Fibroblast of lung (primary cell): ENCODE measurements around the gene ANO2. TPM values are rescaled to one million over a fixed set of nuclear protein-coding genes. Genes with fewer than 3 reads are reported as not detected.

ENCODE experiments used
- DNase-seq, 2 donors: peaks; one replicate each; pipeline versions ENCODE4 v3.0.0 to v3.0.0-alpha.2; 2010; ENCODE audit warnings: low read depth in 2 of 2
- H2AFZ ChIP-seq: 2 replicates; pipeline ENCODE4 v1.5.1; 2012; ENCODE audit warnings: low read length, control low read depth, inconsistent platforms
- H3K27ac ChIP-seq: 2 replicates; pipeline ENCODE4 v1.5.1; 2011; ENCODE audit warnings: low read length, control low read depth; ENCODE audit not compliant: insufficient read depth
- H3K27me3 ChIP-seq: 2 replicates; pipeline ENCODE4 v1.5.1; 2011; ENCODE audit warnings: mild to moderate bottlenecking, low read length; ENCODE audit not compliant: control insufficient read depth, insufficient read depth
- H3K36me3 ChIP-seq: 2 replicates; pipeline ENCODE4 v1.5.1; 2011; ENCODE audit warnings: low read length; ENCODE audit not compliant: control insufficient read depth, insufficient read depth
- H3K4me1 ChIP-seq: 2 replicates; pipeline ENCODE4 v1.5.1; 2011; ENCODE audit warnings: low read length; ENCODE audit not compliant: control insufficient read depth, insufficient read depth; ENCODE audit errors: extremely low read depth
- H3K4me2 ChIP-seq: 2 replicates; pipeline ENCODE4 v1.5.1; 2011; ENCODE audit warnings: low read length, control low read depth; ENCODE audit not compliant: insufficient read depth; ENCODE audit errors: extremely low read depth
- H3K4me3 ChIP-seq, 4 experiments: fragments of 200-600 bp in 1 of 4; sonication (generic) in 1 of 4; replicated peaks in 1 of 4; 2 replicates each; pipeline ENCODE4 v1.5.1; 2011 to 2016; ENCODE audit warnings: low read length in 4 of 4, low read depth in 3 of 4, mild to moderate bottlenecking in 3 of 4, control low read depth in 2 of 4, inconsistent platforms in 1 of 4, mixed read lengths in 1 of 4; ENCODE audit not compliant: insufficient read depth in 1 of 4; ENCODE audit errors: control extremely low read depth in 1 of 4
- H3K79me2 ChIP-seq: 2 replicates; pipeline ENCODE4 v1.5.1; 2012; ENCODE audit warnings: mild to moderate bottlenecking, low read length, inconsistent platforms; ENCODE audit not compliant: control insufficient read depth, insufficient read depth
- H3K9ac ChIP-seq: 2 replicates; pipeline ENCODE4 v1.5.1; 2011; ENCODE audit warnings: mild to moderate bottlenecking, low read length, control low read depth; ENCODE audit not compliant: insufficient read depth
- H3K9me3 ChIP-seq: 2 replicates; pipeline ENCODE4 v1.5.1; 2012; ENCODE audit warnings: low read depth, low read length; ENCODE audit not compliant: control insufficient read depth, insufficient read depth
- H4K20me1 ChIP-seq: 2 replicates; pipeline ENCODE4 v1.5.1; 2011; ENCODE audit warnings: low read length; ENCODE audit not compliant: control insufficient read depth, insufficient read depth; ENCODE audit errors: extremely low read depth
- EZH2 ChIP-seq: IDR thresholded peaks from 2 replicates; pipeline ENCODE4 v1.5.1; 2012; ENCODE audit warnings: low read length, control low read depth, mild to moderate bottlenecking; ENCODE audit errors: missing control alignments
- polyA plus RNA-seq, 2 donors: library from polyadenylated mRNA; depleted of rRNA in 1 of 2; stranded (reverse) in 1 of 2; unstranded in 1 of 2; fragments of >200 nt; gene quantifications; 2 replicates each; pipeline ENCODE4 v1.2.1, GENCODE V29; 2011 to 2012; ENCODE audit warnings: missing spikeins in 1 of 2
- total RNA-seq: library from RNA; depleted of rRNA; stranded (reverse); fragments of >200 nt; gene quantifications from 2 replicates; pipeline ENCODE4 v1.2.1, GENCODE V29; 2014
- TF ChIP-seq, protein P1 (sequence below), 2 donors: IDR thresholded peaks in 1 of 2; conservative IDR thresholded peaks in 1 of 2; 1 replicate in 1 of 2; 2 replicates in 1 of 2; pipeline ENCODE4 v1.5.1; 2011 to 2012; ENCODE audit warnings: low read length in 2 of 2, control low read depth in 1 of 2, inconsistent platforms in 1 of 2, low read depth in 1 of 2, mild to moderate bottlenecking in 1 of 2

ANO2 gene
- total and polyA plus RNA-seq, 2 donors (not counting 1 experiment from before 2014, with no cell fraction given): 0.15 to 0.17 TPM

DNA sequence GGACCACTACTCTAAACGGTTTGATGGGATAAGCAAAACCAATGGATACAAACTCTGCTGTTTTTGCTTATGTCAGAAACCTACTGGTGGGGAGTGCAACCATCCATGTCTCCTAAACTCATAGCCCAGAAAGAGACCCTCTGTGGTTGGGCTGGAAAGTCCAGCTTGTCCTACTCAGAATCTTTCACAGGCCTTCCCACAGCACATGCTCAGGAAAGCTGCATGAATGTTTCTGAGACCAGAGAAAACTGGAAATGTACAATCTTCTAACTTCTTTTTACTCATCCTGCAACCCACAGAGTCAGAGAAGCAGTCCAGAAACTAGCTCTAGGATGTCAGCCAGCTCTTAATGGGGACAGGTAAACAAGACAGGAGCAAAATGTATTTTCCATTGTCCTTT is 73.3 kb downstream of the ANO2 start:
- H4K20me1 ChIP-seq: no peaks in the 10 kb centered on the region
- H3K27me3 ChIP-seq: no peaks in the 10 kb centered on the region
- no peaks in the 10 kb centered on the region for H3K79me2 ChIP-seq
- no peak overlapping the region for H2AFZ ChIP-seq
- H3K9me3 ChIP-seq: no peaks in the 10 kb centered on the region
- H3K4me1 ChIP-seq: no peaks in the 10 kb centered on the region
- H3K4me2 ChIP-seq: no peak overlapping the region
- no peak overlapping the region for H3K9ac ChIP-seq
- H3K36me3 ChIP-seq: no peaks in the 10 kb centered on the region
- TF ChIP-seq EZH2: no peak
- TF ChIP-seq, protein P1, sequence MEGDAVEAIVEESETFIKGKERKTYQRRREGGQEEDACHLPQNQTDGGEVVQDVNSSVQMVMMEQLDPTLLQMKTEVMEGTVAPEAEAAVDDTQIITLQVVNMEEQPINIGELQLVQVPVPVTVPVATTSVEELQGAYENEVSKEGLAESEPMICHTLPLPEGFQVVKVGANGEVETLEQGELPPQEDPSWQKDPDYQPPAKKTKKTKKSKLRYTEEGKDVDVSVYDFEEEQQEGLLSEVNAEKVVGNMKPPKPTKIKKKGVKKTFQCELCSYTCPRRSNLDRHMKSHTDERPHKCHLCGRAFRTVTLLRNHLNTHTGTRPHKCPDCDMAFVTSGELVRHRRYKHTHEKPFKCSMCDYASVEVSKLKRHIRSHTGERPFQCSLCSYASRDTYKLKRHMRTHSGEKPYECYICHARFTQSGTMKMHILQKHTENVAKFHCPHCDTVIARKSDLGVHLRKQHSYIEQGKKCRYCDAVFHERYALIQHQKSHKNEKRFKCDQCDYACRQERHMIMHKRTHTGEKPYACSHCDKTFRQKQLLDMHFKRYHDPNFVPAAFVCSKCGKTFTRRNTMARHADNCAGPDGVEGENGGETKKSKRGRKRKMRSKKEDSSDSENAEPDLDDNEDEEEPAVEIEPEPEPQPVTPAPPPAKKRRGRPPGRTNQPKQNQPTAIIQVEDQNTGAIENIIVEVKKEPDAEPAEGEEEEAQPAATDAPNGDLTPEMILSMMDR (conservative IDR thresholded peaks at IDR 0.05 in 1 of 2, IDR thresholded peaks at IDR 0.05 in 1 of 2; ENCODE audit: low read depth in 1 of 2, low read length in 2 of 2): no peak
- DNase-seq: no peak
- H3K27ac ChIP-seq: no peak overlapping the region
- no peak overlapping the region for H3K4me3 ChIP-seq

DNA sequence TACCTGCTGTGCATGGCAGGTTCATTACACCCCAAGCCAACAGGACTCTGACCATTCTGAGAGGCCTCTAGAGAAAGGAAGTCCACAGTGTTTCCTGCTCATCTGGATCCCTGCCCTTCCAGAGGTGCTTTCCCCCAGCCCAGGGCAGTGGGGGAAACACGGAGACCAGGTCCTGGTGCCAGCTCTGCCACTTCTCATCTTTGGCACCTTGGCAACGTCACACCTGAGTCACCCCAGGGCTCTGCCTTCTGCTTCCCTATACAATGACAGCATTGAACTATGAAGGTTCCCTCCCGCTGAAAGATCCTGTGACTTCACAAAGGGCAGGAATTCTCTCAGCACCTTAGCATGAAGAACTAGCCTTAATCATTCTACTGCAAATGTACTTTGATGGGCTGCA is 74.9 kb downstream of the ANO2 start:
- Histone ChIP-seq H3K9me3 (no peaks in the 10 kb centered on the region), H3K27me3 (no peaks in the 10 kb centered on the region), H3K27ac (no peak overlapping the region), H3K4me2 (no peak overlapping the region), H3K9ac (no peak overlapping the region), H3K4me3 (no peak overlapping the region), H3K36me3 (no peaks in the 10 kb centered on the region), H3K79me2 (no peaks in the 10 kb centered on the region), H2AFZ (no peak overlapping the region), H3K4me1 (no peaks in the 10 kb centered on the region), H4K20me1 (no peaks in the 10 kb centered on the region)
- TF ChIP-seq, protein P1 (conservative IDR thresholded peaks at IDR 0.05 in 1 of 2, IDR thresholded peaks at IDR 0.05 in 1 of 2; ENCODE audit: low read depth in 1 of 2, low read length in 2 of 2): no peak
- no peak for TF ChIP-seq EZH2
- DNase-seq: no peak

DNA sequence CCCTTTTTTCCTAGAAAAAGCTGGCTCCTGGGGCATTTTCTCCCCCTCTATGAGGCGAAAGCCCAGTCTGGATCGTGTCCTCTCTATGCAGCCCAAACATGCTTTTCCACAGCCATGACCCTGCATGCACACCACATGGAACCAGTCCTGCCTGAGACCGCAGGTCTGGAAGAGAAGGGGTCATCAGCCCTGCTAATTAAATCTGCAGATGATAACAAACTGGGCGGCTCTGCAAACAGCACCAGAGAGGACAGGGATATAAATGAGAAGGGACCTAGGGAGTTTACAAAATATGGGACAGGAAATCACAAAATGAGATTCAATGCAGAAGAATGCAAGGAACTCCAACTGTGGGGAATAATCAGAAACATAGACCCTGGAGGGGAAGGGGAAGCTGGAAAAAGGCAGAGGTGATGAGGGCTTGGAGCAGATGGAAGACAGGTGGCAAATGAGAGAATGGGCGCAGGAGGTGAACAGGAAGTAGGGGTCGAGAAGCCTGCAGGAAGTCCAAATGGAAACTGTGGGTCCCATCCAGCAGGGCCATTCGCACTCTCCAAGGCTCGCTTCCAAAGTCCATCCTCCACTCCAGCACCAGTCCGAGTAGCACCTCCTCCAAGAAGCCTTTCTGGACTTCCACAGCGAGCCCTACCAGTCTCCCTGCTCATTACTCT is 76.3 kb downstream of the ANO2 start:
- no peaks in the 10 kb centered on the region for H4K20me1 ChIP-seq
- DNase-seq: no peak
- H3K4me1 ChIP-seq: no peaks in the 10 kb centered on the region
- no peaks in the 10 kb centered on the region for H3K79me2 ChIP-seq
- no peak overlapping the region for H3K9ac ChIP-seq
- H3K9me3 ChIP-seq: no peaks in the 10 kb centered on the region
- H3K4me2 ChIP-seq: no peak overlapping the region
- no peak overlapping the region for H2AFZ ChIP-seq
- TF ChIP-seq, protein P1 (conservative IDR thresholded peaks at IDR 0.05 in 1 of 2, IDR thresholded peaks at IDR 0.05 in 1 of 2; ENCODE audit: low read depth in 1 of 2, low read length in 2 of 2): no peak
- TF ChIP-seq EZH2: no peak
- no peaks in the 10 kb centered on the region for H3K27me3 ChIP-seq
- H3K4me3 ChIP-seq: no peak overlapping the region
- no peaks in the 10 kb centered on the region for H3K36me3 ChIP-seq
- H3K27ac ChIP-seq: no peak overlapping the region
